ENCODE results near the gene PLXDC2.

Gene PLXDC2

DNA sequence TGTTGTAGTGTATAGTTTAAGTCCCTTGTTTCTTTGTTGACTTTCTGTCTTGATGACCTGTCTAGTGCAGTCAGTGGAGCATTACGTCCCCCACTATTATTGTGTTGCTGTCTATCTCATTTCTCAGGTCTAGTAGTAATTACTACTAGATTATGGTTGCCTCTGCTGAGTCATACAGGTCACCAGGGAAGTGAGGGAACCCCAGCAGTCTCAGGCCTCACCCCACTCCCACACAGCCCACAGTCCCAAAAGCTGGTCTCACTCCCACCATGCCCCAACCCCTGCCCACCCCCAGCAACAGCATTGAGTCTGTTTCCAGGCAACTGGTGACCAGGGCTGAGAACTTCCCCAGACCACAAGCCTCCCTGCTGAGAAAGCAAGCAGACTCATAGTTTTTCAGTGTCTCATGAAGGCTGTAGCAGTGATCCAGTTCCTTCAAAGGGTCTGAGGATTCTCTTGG is 88.0 kb downstream of the PLXDC2 start:
- TF ChIP-seq CTCF (IDR thresholded peaks at IDR 0.05) = no peak
- no peak overlapping the region for H3K4me3 ChIP-seq
- H3K27ac ChIP-seq = no peak overlapping the region
- no peak for DNase-seq (ENCODE audit: low spot score)

DNA sequence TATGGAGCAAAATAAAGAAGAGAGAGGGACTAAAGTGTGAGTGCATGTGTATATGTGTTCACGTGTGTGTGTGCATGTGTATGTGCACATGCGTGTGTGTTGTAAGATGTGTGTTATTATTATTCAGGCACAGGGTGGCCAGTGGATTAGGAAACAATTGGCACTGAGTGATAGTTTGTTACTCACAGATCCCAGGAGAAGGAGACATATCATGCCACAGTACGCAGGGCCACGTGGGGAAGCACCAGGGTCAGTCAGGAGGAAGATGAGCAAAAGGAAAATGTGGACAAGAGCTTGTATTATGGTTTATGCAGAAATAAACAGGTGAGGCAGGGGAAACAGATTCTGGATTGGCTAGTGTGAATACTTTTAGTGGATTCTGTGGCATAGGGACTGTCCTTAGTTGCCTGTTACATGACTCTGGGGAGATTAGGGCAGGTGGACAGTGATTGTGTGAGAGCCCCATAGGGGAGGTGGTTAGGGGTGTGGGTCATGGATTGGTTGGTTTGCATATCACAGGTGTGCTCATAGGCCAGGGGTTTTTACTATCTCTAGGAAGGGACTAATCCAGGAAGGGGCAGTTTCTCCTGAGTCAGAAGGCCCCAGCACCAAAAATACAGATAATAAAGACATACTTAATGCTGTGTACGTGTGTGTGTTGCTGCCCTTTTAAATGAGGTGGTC is 90.0 kb downstream of the PLXDC2 start:
- TF ChIP-seq CTCF (IDR thresholded peaks at IDR 0.05) = no peak
- no peak for DNase-seq (ENCODE audit: low spot score)
- Histone ChIP-seq H3K27ac (no peak overlapping the region), H3K4me3 (no peak overlapping the region)

GRCh38 chr10:19908991-19909696 is 92.9 kb downstream of the PLXDC2 start:
- Histone ChIP-seq H3K4me3 (no peak overlapping the region), H3K27ac (no peak overlapping the region)
- TF ChIP-seq CTCF (IDR thresholded peaks at IDR 0.05) = no peak
- DNase-seq (ENCODE audit: low spot score) = no peak

DNA sequence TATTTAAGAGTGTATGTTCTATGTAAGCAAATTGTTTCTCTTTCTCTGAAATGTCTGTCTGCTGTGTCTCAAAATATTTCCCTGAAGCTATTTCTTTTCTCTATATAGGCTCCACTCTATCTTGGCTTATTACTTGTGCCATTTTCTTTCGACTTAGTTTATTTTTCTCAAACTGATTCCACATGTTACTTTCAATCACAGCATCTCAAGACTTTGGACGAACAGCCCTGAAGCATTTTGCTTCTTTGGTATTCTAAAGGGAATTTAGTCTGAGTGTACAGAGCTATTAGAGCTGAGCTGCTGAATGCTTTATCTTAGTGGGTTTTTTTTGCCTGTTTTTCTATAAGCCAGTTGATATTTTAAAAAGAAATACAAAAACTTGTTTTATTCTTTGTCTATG is 95.7 kb downstream of the PLXDC2 start:
- TF ChIP-seq CTCF (IDR thresholded peaks at IDR 0.05) = no peak
- no peak for DNase-seq (ENCODE audit: low spot score)
- no peak overlapping the region for H3K27ac ChIP-seq

DNA sequence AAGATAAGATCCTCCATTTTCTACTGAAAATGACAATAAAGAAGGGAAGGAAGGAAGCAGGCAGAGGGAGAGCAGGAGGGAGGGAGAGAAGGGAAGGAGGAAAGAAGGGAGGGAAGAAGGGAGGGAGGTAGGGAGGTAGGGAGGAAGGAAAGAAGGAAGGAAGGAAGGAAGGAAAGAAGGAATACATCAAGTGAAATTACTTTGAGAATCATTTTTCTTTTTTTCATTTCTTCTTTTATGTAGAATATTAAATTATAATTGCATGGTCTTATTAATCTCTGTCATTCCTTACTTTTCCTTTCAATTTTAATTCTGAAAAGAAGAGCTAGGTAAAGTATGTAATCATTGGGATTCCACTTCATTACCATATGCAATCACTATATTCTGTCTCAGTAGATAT is 97.8 kb downstream of the PLXDC2 start:
- Histone ChIP-seq H3K27ac (no peak overlapping the region), H3K4me3 (no peak overlapping the region)
- no peak for TF ChIP-seq CTCF (IDR thresholded peaks at IDR 0.05)
- DNase-seq (ENCODE audit: low spot score) = no peak

More for the DNA sequence above, 95.7 kb downstream of the PLXDC2 start:
- H3K4me3 ChIP-seq = no peak overlapping the region

- no peak overlapping the region for H3K4me3 ChIP-seq
- no peak for TF ChIP-seq CTCF (IDR thresholded peaks at IDR 0.05)
- DNase-seq (ENCODE audit: low spot score) = no peak
Measured at GRCh38 chr10:19915125-19915524, 98.9 kb downstream of the PLXDC2 start.

DNA sequence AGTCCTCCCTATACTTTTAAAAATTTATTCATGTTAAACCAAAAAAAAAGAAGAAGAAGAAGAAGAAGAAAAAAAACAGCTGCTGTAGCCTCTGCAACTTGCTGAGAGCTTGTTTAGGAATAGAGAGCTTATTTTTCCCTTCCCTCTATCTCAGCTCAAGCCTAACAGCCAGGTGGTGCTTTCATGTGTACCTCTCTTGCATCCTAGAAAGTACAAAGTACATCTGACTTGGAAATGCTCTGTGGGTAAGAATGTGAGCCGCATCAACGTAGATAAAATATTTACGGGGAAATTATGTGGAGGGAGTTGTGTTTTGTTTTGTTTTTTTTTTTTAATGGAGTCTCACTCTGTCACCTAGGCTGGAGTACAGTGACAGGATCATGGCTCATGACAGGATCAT is 99.6 kb downstream of the PLXDC2 start:
- H3K4me3 ChIP-seq = no peak overlapping the region
- no peak for DNase-seq (ENCODE audit: low spot score)
- TF ChIP-seq CTCF (IDR thresholded peaks at IDR 0.05) = no peak

More at GRCh38 chr10:19915125-19915524, 98.9 kb downstream of the PLXDC2 start:
- no peak overlapping the region for H3K27ac ChIP-seq

More for the DNA sequence above, 99.6 kb downstream of the PLXDC2 start:
- no peak overlapping the region for H3K27ac ChIP-seq
